ENCODE data around the gene MINDY4. TPM values are rescaled to one million over a fixed set of nuclear protein-coding genes. Genes with fewer than 3 reads are reported as not detected.

MINDY4 gene
- polyA plus RNA-seq, 1 experiment: 1.8 TPM

DNA sequence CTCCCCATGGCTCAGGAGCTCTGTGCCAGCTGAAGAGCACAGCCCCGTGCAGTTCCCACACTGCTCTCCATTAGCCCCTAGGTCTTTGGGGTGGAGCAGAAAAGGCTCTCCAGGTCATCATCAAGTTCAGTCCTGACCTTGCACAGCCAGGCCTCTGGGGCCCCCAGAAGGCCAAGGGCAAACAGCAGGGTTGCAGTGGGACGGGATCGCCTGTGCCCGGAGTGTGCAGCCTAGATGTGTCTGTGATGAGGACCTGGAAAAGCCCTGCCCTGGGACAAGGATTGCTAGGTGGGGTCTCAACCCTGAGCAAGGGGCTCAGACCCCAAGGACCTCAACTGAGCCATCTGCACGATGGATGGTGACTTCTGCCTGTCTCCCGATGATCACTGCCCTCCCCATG is 18.7 kb upstream of the MINDY4 start:
- Histone ChIP-seq H3K9me3 (ENCODE audit: control insufficient read depth, insufficient read depth, low read length) (peaks cover 4% of the 10 kb centered on the region; the same call in 1 of the 2 replicates), H3K4me3 (ENCODE audit: low read depth, low read length) (peak overlapping the region; percentile 23; the same call in 1 of the 2 replicates), H3K27ac (ENCODE audit: low read depth, low read length) (no peak overlapping the region), H3K27me3 (ENCODE audit: control insufficient read depth, insufficient read depth, low read length) (peaks cover 2% of the 10 kb centered on the region)
- CTCF ChIA-PET: interaction anchor here (1.3 kb wide), 1 partner anchor 12 kb away, joined by 5 read pairs; no protein-coding TSS in a partner anchor
- POLR2A ChIA-PET: interaction anchor here (0.6 to 1.2 kb wide), 2 partner anchors 15 to 370 kb away, joined by 3 read pairs; no protein-coding TSS in a partner anchor
- no peak for DNase-seq (ENCODE audit: low read depth, low spot score)
- TF ChIP-seq, protein P1, sequence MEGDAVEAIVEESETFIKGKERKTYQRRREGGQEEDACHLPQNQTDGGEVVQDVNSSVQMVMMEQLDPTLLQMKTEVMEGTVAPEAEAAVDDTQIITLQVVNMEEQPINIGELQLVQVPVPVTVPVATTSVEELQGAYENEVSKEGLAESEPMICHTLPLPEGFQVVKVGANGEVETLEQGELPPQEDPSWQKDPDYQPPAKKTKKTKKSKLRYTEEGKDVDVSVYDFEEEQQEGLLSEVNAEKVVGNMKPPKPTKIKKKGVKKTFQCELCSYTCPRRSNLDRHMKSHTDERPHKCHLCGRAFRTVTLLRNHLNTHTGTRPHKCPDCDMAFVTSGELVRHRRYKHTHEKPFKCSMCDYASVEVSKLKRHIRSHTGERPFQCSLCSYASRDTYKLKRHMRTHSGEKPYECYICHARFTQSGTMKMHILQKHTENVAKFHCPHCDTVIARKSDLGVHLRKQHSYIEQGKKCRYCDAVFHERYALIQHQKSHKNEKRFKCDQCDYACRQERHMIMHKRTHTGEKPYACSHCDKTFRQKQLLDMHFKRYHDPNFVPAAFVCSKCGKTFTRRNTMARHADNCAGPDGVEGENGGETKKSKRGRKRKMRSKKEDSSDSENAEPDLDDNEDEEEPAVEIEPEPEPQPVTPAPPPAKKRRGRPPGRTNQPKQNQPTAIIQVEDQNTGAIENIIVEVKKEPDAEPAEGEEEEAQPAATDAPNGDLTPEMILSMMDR (IDR thresholded peaks at IDR 0.05; ENCODE audit: low read depth, low read length): no peak

DNA sequence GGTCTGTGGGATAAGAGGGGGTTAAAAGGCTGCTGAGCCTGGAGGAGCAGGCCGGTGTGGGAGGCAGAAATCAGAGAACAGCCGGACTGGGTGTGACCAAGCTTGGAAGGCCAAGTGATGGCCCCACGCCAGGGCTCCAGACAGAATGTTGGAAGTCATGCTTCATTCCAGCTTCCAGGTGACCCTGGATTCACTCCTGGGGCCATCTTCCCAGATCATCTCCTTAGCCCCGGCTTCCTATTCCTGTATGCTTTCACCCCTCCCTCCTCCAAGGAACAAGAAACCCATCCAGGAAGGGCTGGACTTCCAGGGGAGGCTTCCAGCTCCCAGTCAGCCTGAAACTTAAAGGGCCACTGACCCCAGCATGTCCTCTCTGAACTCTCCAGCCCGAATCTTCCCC is 18.2 kb upstream of the MINDY4 start:
- no peak for DNase-seq (ENCODE audit: low read depth, low spot score)
- CTCF ChIA-PET: interaction anchor here (1.3 kb wide), 1 partner anchor 12 kb away, joined by 5 read pairs; no protein-coding TSS in a partner anchor

DNA sequence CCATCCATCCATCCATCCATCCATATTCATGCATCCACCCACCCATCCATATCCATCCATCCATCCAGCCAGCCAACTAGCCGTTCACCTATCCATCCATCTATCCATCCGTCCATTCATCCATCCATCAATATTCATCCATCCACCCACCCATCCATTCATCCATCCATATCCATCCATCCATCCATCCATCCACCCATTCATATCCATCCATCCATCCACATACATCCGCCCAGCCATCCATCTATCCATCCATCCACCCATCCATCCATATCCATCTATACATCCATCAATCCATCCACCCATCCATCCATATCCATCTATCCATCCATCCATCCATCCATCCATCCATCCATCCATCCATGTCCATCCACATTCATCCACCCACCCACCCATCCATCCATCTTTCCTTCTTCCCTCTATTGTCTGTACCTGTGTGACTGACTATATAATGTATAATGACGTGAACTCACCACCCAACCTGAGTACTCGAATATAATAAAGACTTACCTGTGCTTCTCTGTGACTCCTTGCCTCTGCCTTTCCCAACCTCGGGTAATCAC is 16.8 kb upstream of the MINDY4 start:
- DNase-seq (ENCODE audit: low read depth, low spot score): no peak
- H3K27ac ChIP-seq (ENCODE audit: low read depth, low read length): no peak overlapping the region
- peaks cover 4% of the 10 kb centered on the region; the same call in 1 of the 2 replicates for H3K9me3 ChIP-seq (ENCODE audit: control insufficient read depth, insufficient read depth, low read length)
- TF ChIP-seq, protein P1 (IDR thresholded peaks at IDR 0.05; ENCODE audit: low read depth, low read length): no peak
- ChIA-PET CTCF (interaction anchor here (1.8 kb wide), 1 partner anchor 14 kb away, joined by 10 read pairs; no protein-coding TSS in a partner anchor), POLR2A (interaction anchor here (0.6 kb wide), 1 partner anchor 49 kb away, joined by 4 read pairs; no protein-coding TSS in a partner anchor)
- H3K27me3 ChIP-seq (ENCODE audit: control insufficient read depth, insufficient read depth, low read length): peaks cover 2% of the 10 kb centered on the region
- H3K4me3 ChIP-seq (ENCODE audit: low read depth, low read length): no peak overlapping the region

More for the DNA sequence above, 18.2 kb upstream of the MINDY4 start:
- H3K4me3 ChIP-seq (ENCODE audit: low read depth, low read length): peak overlapping the region; percentile 23
- H3K27ac ChIP-seq (ENCODE audit: low read depth, low read length): no peak overlapping the region
- TF ChIP-seq, protein P1 (IDR thresholded peaks at IDR 0.05; ENCODE audit: low read depth, low read length): no peak
- peaks cover 4% of the 10 kb centered on the region; the same call in 1 of the 2 replicates for H3K9me3 ChIP-seq (ENCODE audit: control insufficient read depth, insufficient read depth, low read length)
- H3K27me3 ChIP-seq (ENCODE audit: control insufficient read depth, insufficient read depth, low read length): peaks cover 2% of the 10 kb centered on the region
- POLR2A ChIA-PET: interaction anchor here (0.6 to 1.2 kb wide), 2 partner anchors 14 to 44 kb away, joined by 3 to 5 read pairs; no protein-coding TSS in a partner anchor

DNA sequence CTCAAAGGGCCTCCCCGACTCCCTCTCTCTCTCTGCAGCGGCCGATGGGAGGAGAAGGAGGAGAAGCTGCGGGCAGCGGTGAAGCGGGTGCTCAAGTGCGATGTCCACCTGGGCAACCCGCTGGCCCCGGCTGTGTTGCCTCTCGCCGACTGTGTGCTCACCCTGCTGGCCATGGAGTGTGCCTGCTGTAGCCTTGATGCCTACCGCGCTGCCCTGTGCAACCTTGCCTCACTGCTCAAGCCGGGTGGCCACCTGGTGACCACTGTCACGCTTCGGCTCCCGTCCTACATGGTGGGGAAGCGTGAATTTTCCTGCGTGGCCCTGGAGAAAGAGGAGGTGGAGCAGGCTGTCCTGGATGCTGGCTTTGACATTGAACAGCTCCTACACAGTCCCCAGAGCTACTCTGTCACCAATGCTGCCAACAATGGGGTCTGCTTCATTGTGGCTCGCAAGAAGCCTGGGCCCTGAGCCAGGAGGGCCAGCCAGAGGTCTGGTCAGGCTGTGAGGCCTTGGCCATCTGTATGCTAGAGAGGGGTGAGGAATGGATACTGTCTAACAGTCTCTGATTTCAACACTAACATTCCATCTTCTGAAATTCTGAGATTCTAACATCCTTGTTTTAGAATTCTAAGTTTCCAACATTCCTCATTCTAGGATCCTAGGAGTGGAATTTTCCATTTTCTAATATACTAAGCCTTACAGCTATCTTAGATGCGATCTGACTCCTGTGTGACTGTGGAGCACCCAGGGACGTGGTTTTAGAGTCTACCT is 15.6 kb upstream of the MINDY4 start:
- Histone ChIP-seq H3K27ac (ENCODE audit: low read depth, low read length) (no peak overlapping the region), H3K4me3 (ENCODE audit: low read depth, low read length) (no peak overlapping the region), H3K27me3 (ENCODE audit: control insufficient read depth, insufficient read depth, low read length) (peaks cover 5% of the 10 kb centered on the region), H3K9me3 (ENCODE audit: control insufficient read depth, insufficient read depth, low read length) (peaks cover 4% of the 10 kb centered on the region; the same call in 1 of the 2 replicates)
- no peak for DNase-seq (ENCODE audit: low read depth, low spot score)
- POLR2A ChIA-PET: interaction anchor here (1.3 kb wide), 1 partner anchor 10 kb away, joined by 4 read pairs; no protein-coding TSS in a partner anchor
- CTCF ChIA-PET: interaction anchor here (1.8 kb wide), 1 partner anchor 15 kb away, joined by 10 read pairs; no protein-coding TSS in a partner anchor
- TF ChIP-seq, protein P1 (IDR thresholded peaks at IDR 0.05; ENCODE audit: low read depth, low read length): no peak
